Keratinocyte (primary cell): ENCODE results near the gene LRP1B. TPM values are rescaled to one million over a fixed set of nuclear protein-coding genes. Genes with fewer than 3 reads are reported as not detected.

ENCODE experiments used
- DNase-seq: peaks from one replicate; pipeline ENCODE4 v3.0.0-alpha.2; 2011; ENCODE audit warnings: low read depth, missing footprints, low spot score
- FAIRE-seq: peaks from 2 replicates; lab custom pipeline; 2011; peaks lifted over from hg19 to GRCh38; lab: Jason Lieb, UNC
- H2AFZ ChIP-seq: 2 replicates; pipeline ENCODE4 v1.6.0; 2012; ENCODE audit warnings: low read length, control low read depth, inconsistent platforms; ENCODE audit not compliant: control insufficient read depth
- H3K27ac ChIP-seq: 2 replicates; pipeline ENCODE4 v1.5.1; 2011; ENCODE audit warnings: low read length; ENCODE audit not compliant: control insufficient read depth, insufficient read depth
- H3K27me3 ChIP-seq: 3 replicates; pipeline ENCODE4 v1.6.0; 2011; ENCODE audit warnings: low read length; ENCODE audit not compliant: control insufficient read depth, insufficient read depth; ENCODE audit errors: extremely low read depth
- H3K36me3 ChIP-seq, 2 experiments: 2 replicates in 1 of 2; 3 replicates in 1 of 2; pipeline ENCODE4 v1.5.1; 2011; ENCODE audit warnings: low read length in 2 of 2, mild to moderate bottlenecking in 1 of 2; ENCODE audit not compliant: control insufficient read depth in 2 of 2, insufficient read depth in 2 of 2; ENCODE audit errors: extremely low read depth in 1 of 2
- H3K4me1 ChIP-seq: 3 replicates; pipeline ENCODE4 v1.5.1; 2011; ENCODE audit warnings: low read length; ENCODE audit not compliant: control insufficient read depth, insufficient read depth; ENCODE audit errors: extremely low read depth
- H3K4me2 ChIP-seq: 3 replicates; pipeline ENCODE4 v1.6.0; 2011; ENCODE audit warnings: low read depth, low read length; ENCODE audit not compliant: control insufficient read depth, insufficient read depth; ENCODE audit errors: extremely low read depth
- H3K4me3 ChIP-seq, 3 experiments: fragments of 200-600 bp in 1 of 3; sonication (generic) in 1 of 3; 2 replicates in 2 of 3; 3 replicates in 1 of 3; pipeline ENCODE4 v1.5.1; 2011 to 2016; ENCODE audit warnings: low read length in 3 of 3, mild to moderate bottlenecking in 3 of 3, control low read depth in 2 of 3, inconsistent platforms in 1 of 3, low read depth in 1 of 3, mixed read lengths in 1 of 3, mixed run types in 1 of 3, moderate library complexity in 1 of 3; ENCODE audit not compliant: control insufficient read depth in 2 of 3, insufficient read depth in 2 of 3; ENCODE audit errors: extremely low read depth in 1 of 3
- H3K79me2 ChIP-seq: 2 replicates; pipeline ENCODE4 v1.6.0; 2012; ENCODE audit warnings: low read length; ENCODE audit not compliant: control insufficient read depth, insufficient read depth
- H3K9ac ChIP-seq: 3 replicates; pipeline ENCODE4 v1.6.0; 2011; ENCODE audit warnings: low read length; ENCODE audit not compliant: control insufficient read depth, insufficient read depth; ENCODE audit errors: extremely low read depth
- H3K9me1 ChIP-seq: 3 replicates; pipeline ENCODE4 v1.6.0; 2011; ENCODE audit warnings: low read length; ENCODE audit not compliant: control insufficient read depth, insufficient read depth; ENCODE audit errors: extremely low read depth
- H3K9me3 ChIP-seq: 2 replicates; pipeline ENCODE4 v1.5.1; 2012; ENCODE audit warnings: low read depth, low read length; ENCODE audit not compliant: control insufficient read depth
- H4K20me1 ChIP-seq: 3 replicates; pipeline ENCODE4 v1.6.0; 2011; ENCODE audit warnings: low read length; ENCODE audit not compliant: control insufficient read depth, insufficient read depth; ENCODE audit errors: extremely low read depth
- CTCF ChIP-seq, 3 experiments: IDR thresholded peaks in 1 of 3; conservative IDR thresholded peaks in 1 of 3; optimal IDR thresholded peaks in 1 of 3; 2 replicates in 2 of 3; 3 replicates in 1 of 3; pipeline versions ENCODE3 to v1.5.1; 2011; ENCODE audit warnings: low read length in 3 of 3, mild to moderate bottlenecking in 3 of 3, moderate library complexity in 2 of 3, control low read depth in 1 of 3, inconsistent platforms in 1 of 3; ENCODE audit not compliant: insufficient read depth in 2 of 3; ENCODE audit errors: extremely low read depth in 1 of 3
- EZH2 ChIP-seq: IDR thresholded peaks from one replicate; pipeline ENCODE4 v1.6.1; 2012; ENCODE audit warnings: inconsistent platforms, mild to moderate bottlenecking, low read length, moderate library complexity
- dilution Hi-C: fragments of 300-500 bp; cut with MboI; formaldehyde crosslinking; loops from one replicate; pipeline ENCODE4 v1.7.0; 2020; ENCODE audit warnings: low sequenced_read_pairs; ENCODE audit not compliant: extremely low pct_ligation_motif_present
- polyA plus RNA-seq, 5 experiments: library from polyadenylated mRNA; depleted of rRNA in 3 of 5; stranded (reverse) in 3 of 5; stranded (forward) in 1 of 5; unstranded in 1 of 5; fragments of >200 nt; gene quantifications; 1 replicate in 1 of 5; 2 replicates in 3 of 5; 3 replicates in 1 of 5; pipeline versions ENCODE4 v1.2.1 to v1.2.3, GENCODE V29; 2011 to 2012; ENCODE audit warnings: missing spikeins in 2 of 5, low read depth in 1 of 5, low replicate concordance in 1 of 5

Gene LRP1B
- polyA plus RNA-seq, 1 donor (not counting 4 experiments of a cell fraction or from before 2014, with no cell fraction given): not detected

- no peaks in the 10 kb centered on the region for H3K79me2 ChIP-seq
- FAIRE-seq (no peak), DNase-seq (no peak)
- TF ChIP-seq EZH2 (no peak), CTCF (optimal IDR thresholded peaks at IDR 0.05 in 1 of 3, IDR thresholded peaks at IDR 0.05 in 1 of 3, conservative IDR thresholded peaks at IDR 0.05 in 1 of 3; ENCODE audit: extremely low read depth in 1 of 3, insufficient read depth in 2 of 3, low read length in 3 of 3) (no peak)
- H3K4me1 ChIP-seq: no peaks in the 10 kb centered on the region
- dilution Hi-C loops: no loop called here
- H3K4me3 ChIP-seq: no peak overlapping the region
- H3K27ac ChIP-seq: no peak overlapping the region
- no peak overlapping the region for H3K4me2 ChIP-seq
- H3K27me3 ChIP-seq: no peaks in the 10 kb centered on the region
- H4K20me1 ChIP-seq: no peaks in the 10 kb centered on the region
- no peaks in the 10 kb centered on the region for H3K9me1 ChIP-seq
- no peaks in the 10 kb centered on the region for H3K36me3 ChIP-seq
- no peak overlapping the region for H2AFZ ChIP-seq
- no peaks in the 10 kb centered on the region for H3K9me3 ChIP-seq
- H3K9ac ChIP-seq: no peak overlapping the region
These were observed 636.9 kb downstream of the LRP1B start for GRCh38 chr2:141493936-141494335.

GRCh38 chr2:141492816-141493215 is 638.0 kb downstream of the LRP1B start:
- no peak for FAIRE-seq
- no peak overlapping the region for H3K9ac ChIP-seq
- no peak for TF ChIP-seq EZH2
- TF ChIP-seq CTCF (optimal IDR thresholded peaks at IDR 0.05 in 1 of 3, IDR thresholded peaks at IDR 0.05 in 1 of 3, conservative IDR thresholded peaks at IDR 0.05 in 1 of 3; ENCODE audit: extremely low read depth in 1 of 3, insufficient read depth in 2 of 3, low read length in 3 of 3): no peak
- no peak overlapping the region for H3K4me2 ChIP-seq
- no peaks in the 10 kb centered on the region for H3K36me3 ChIP-seq
- no peaks in the 10 kb centered on the region for H3K9me1 ChIP-seq
- H3K27ac ChIP-seq: no peak overlapping the region
- H3K27me3 ChIP-seq: no peaks in the 10 kb centered on the region
- H3K4me1 ChIP-seq: no peaks in the 10 kb centered on the region
- no peaks in the 10 kb centered on the region for H3K79me2 ChIP-seq
- no peak overlapping the region for H2AFZ ChIP-seq
- no peaks in the 10 kb centered on the region for H4K20me1 ChIP-seq
- no peak overlapping the region for H3K4me3 ChIP-seq
- dilution Hi-C loops: no loop called here
- no peaks in the 10 kb centered on the region for H3K9me3 ChIP-seq
- DNase-seq: no peak
